SU-DHL-6 (cell line): Measurements from ENCODE around the gene PELI3.

Experiments
- H2AFZ ChIP-seq: fragments of 200-600 bp; sonication (generic); 2 replicates; pipeline ENCODE4 v1.6.1; 2014; ENCODE audit warnings: low read depth, mild to moderate bottlenecking, moderate library complexity, mixed read lengths, antibody characterized with exemption, low read length; ENCODE audit not compliant: severe bottlenecking
- H3F3A ChIP-seq: fragments of 200-600 bp; shearing (Covaris generic); 2 replicates; pipeline ENCODE4 v1.6.0; 2016; ENCODE audit warnings: antibody characterized with exemption, mild to moderate bottlenecking; ENCODE audit not compliant: insufficient read depth
- H3K27ac ChIP-seq: fragments of 200-600 bp; sonication (generic); 2 replicates; pipeline ENCODE4 v1.5.1; 2016; ENCODE audit warnings: low read depth, mild to moderate bottlenecking, low read length, moderate library complexity, mixed read lengths
- H3K27me3 ChIP-seq: fragments of 200-600 bp; sonication (generic), shearing (Covaris generic); 2 replicates; pipeline ENCODE4 v1.6.0; 2014; ENCODE audit warnings: mild to moderate bottlenecking, low read length
- H3K36me3 ChIP-seq: fragments of 200-600 bp; sonication (generic); 2 replicates; pipeline ENCODE4 v1.6.1; 2014; ENCODE audit warnings: mild to moderate bottlenecking, low read length, mixed read lengths
- H3K4me2 ChIP-seq: fragments of 300-600, 200-600 bp; shearing (Covaris generic), sonication (generic); 2 replicates; pipeline ENCODE4 v1.6.0; 2014; ENCODE audit warnings: low read length, low read depth, mild to moderate bottlenecking; ENCODE audit not compliant: poor library complexity, severe bottlenecking
- H3K4me3 ChIP-seq: fragments of 200-600 bp; sonication (generic); 2 replicates; pipeline ENCODE4 v1.5.1; 2014; ENCODE audit warnings: antibody characterized with exemption, low read length, mild to moderate bottlenecking, mixed read lengths; ENCODE audit not compliant: insufficient read depth, poor library complexity, severe bottlenecking
- H3K79me2 ChIP-seq: fragments of 200-600 bp; sonication (generic); 2 replicates; pipeline ENCODE4 v1.6.1; 2014; ENCODE audit warnings: mild to moderate bottlenecking, low read length, moderate library complexity; ENCODE audit not compliant: insufficient read depth
- H3K9ac ChIP-seq: fragments of 200-600 bp; sonication (generic); 2 replicates; pipeline ENCODE4 v1.7.0; 2014; ENCODE audit warnings: mild to moderate bottlenecking, low read length
- H3K9me2 ChIP-seq: fragments of 200-600 bp; sonication (generic); replicated peaks from 2 replicates; pipeline ENCODE4 v1.6.1; 2014; ENCODE audit warnings: low read length; ENCODE audit not compliant: insufficient read depth
- H3K9me3 ChIP-seq: fragments of 200-600 bp; sonication (generic); 2 replicates; pipeline ENCODE4 v1.6.1; 2014; ENCODE audit warnings: low read length, mixed read lengths; ENCODE audit not compliant: insufficient read depth
- H4K20me1 ChIP-seq: fragments of 200-600 bp; sonication (generic); 2 replicates; pipeline ENCODE4 v1.6.1; 2014; ENCODE audit warnings: low read depth, mild to moderate bottlenecking, antibody characterized with exemption, low read length, moderate library complexity, mixed read lengths
- CTCF ChIP-seq: fragments of 200-600 bp; sonication (generic); IDR thresholded peaks from one replicate; pipeline ENCODE4 v1.5.1; 2017; ENCODE audit warnings: antibody characterized with exemption, mild to moderate bottlenecking, low read length, moderate library complexity; ENCODE audit not compliant: insufficient read depth, poor library complexity, severe bottlenecking
- EZH2phosphoT487 ChIP-seq: fragments of 200-600 bp; sonication (generic), shearing (Covaris generic); conservative IDR thresholded peaks from 2 replicates; pipeline ENCODE4 v1.6.1; 2018; ENCODE audit warnings: mild to moderate bottlenecking, antibody characterized with exemption, low read length, moderate library complexity, mixed read lengths

The PELI3 gene

GRCh38 chr11:66443602-66444001 is 23.1 kb upstream of the PELI3 start:
- no peak for TF ChIP-seq EZH2phosphoT487
- TF ChIP-seq CTCF: no peak
- no peak overlapping the region for H3K4me2 ChIP-seq
- H3K79me2 ChIP-seq: no peaks in the 10 kb centered on the region
- H2AFZ ChIP-seq: no peak overlapping the region
- no peaks in the 10 kb centered on the region for H3K9me3 ChIP-seq
- no peaks in the 10 kb centered on the region for H3F3A ChIP-seq
- no peak overlapping the region for H3K27ac ChIP-seq
- H3K36me3 ChIP-seq: no peaks in the 10 kb centered on the region
- H3K4me3 ChIP-seq: no peak overlapping the region
- H3K9me2 ChIP-seq: no peaks in the 10 kb centered on the region
- no peak overlapping the region for H3K9ac ChIP-seq
- no peaks in the 10 kb centered on the region for H3K27me3 ChIP-seq
- no peaks in the 10 kb centered on the region for H4K20me1 ChIP-seq

- Histone ChIP-seq H3K4me2 (no peak overlapping the region), H3K4me3 (no peak overlapping the region), H3K27ac (no peak overlapping the region), H3K27me3 (no peaks in the 10 kb centered on the region), H3K9me2 (no peaks in the 10 kb centered on the region), H3K9me3 (no peaks in the 10 kb centered on the region), H3K36me3 (no peaks in the 10 kb centered on the region), H3K79me2 (no peaks in the 10 kb centered on the region), H3K9ac (no peak overlapping the region), H4K20me1 (no peaks in the 10 kb centered on the region), H3F3A (no peaks in the 10 kb centered on the region), H2AFZ (no peak overlapping the region)
- TF ChIP-seq EZH2phosphoT487: no peak
- no peak for TF ChIP-seq CTCF
These were observed 19.7 kb upstream of the PELI3 start for GRCh38 chr11:66447012-66447411.

GRCh38 chr11:66448523-66448922 is 18.2 kb upstream of the PELI3 start:
- TF ChIP-seq EZH2phosphoT487: no peak
- TF ChIP-seq CTCF: no peak
- H3K27ac ChIP-seq: no peak overlapping the region
- H3K4me2 ChIP-seq: no peak overlapping the region
- no peaks in the 10 kb centered on the region for H3K27me3 ChIP-seq
- no peaks in the 10 kb centered on the region for H4K20me1 ChIP-seq
- no peak overlapping the region for H2AFZ ChIP-seq
- no peaks in the 10 kb centered on the region for H3K9me2 ChIP-seq
- no peaks in the 10 kb centered on the region for H3F3A ChIP-seq
- H3K79me2 ChIP-seq: no peaks in the 10 kb centered on the region
- no peaks in the 10 kb centered on the region for H3K36me3 ChIP-seq
- H3K4me3 ChIP-seq: no peak overlapping the region
- no peaks in the 10 kb centered on the region for H3K9me3 ChIP-seq
- H3K9ac ChIP-seq: no peak overlapping the region

GRCh38 chr11:66450560-66450959 is 16.1 kb upstream of the PELI3 start:
- H3K79me2 ChIP-seq: no peaks in the 10 kb centered on the region
- H3K4me2 ChIP-seq: no peak overlapping the region
- no peaks in the 10 kb centered on the region for H3K9me2 ChIP-seq
- TF ChIP-seq EZH2phosphoT487 (no peak), CTCF (no peak)
- no peaks in the 10 kb centered on the region for H3K9me3 ChIP-seq
- H3F3A ChIP-seq: no peaks in the 10 kb centered on the region
- no peak overlapping the region for H3K9ac ChIP-seq
- H4K20me1 ChIP-seq: no peaks in the 10 kb centered on the region
- H3K4me3 ChIP-seq: no peak overlapping the region
- no peak overlapping the region for H3K27ac ChIP-seq
- no peaks in the 10 kb centered on the region for H3K36me3 ChIP-seq
- no peaks in the 10 kb centered on the region for H3K27me3 ChIP-seq
- H2AFZ ChIP-seq: no peak overlapping the region
